Right cardiac atrium (tissue), 5 donors: ENCODE results near the gene CAPZB. TPM values are rescaled to one million over a fixed set of nuclear protein-coding genes. Genes with fewer than 3 reads are reported as not detected.
"Not testable (repeated sequence)": the region's sequence is repeated elsewhere in the genome, so short reads cannot be mapped to it uniquely, and the experiment has no call there.

Source experiments
- ATAC-seq, 2 donors: fragments of 200-7000 bp; cut with Tn5 transposase; one replicate each; pipeline versions ENCODE4 v1.8.0 to v1.9.1; 2020; ENCODE audit warnings: moderate library complexity in 2 of 2, mild to moderate bottlenecking in 1 of 2
- DNase-seq, 3 donors: peaks; one replicate each; pipeline ENCODE4 v3.0.0-alpha.2; 2020
- H3K27ac ChIP-seq: one replicate; pipeline ENCODE4 v1.5.1; 2013; ENCODE audit warnings: mild to moderate bottlenecking, low read length, control low read depth, moderate library complexity
- H3K27me3 ChIP-seq: one replicate; pipeline ENCODE4 v1.6.1; 2013; ENCODE audit not compliant: control insufficient read depth, insufficient read depth
- H3K4me1 ChIP-seq: one replicate; pipeline ENCODE4 v1.6.1; 2013; ENCODE audit warnings: low read length; ENCODE audit not compliant: control insufficient read depth, insufficient read depth
- H3K4me3 ChIP-seq: one replicate; pipeline ENCODE4 v1.5.1; 2013; ENCODE audit warnings: low read length, control low read depth
- H3K9me3 ChIP-seq: one replicate; pipeline ENCODE4 v1.6.1; 2013; ENCODE audit warnings: low read length; ENCODE audit not compliant: control insufficient read depth
- WGBS: extraction: QIAGEN DNeasy Blood & Tissue Kit; methylation state at CpG from one replicate; pipeline ENCODE4 v1.1.7; 2013; 5-methylcytosine and 5-hydroxymethylcytosine counted together
- intact Hi-C, 4 donors: fragments of 100-400 bp; cut with DNase I; formaldehyde crosslinking; loops; one replicate each; pipeline versions ENCODE4 v1.11.0 to v1.14.0; 2022 to 2023
- polyA plus RNA-seq: library from polyadenylated mRNA; stranded (reverse); fragments of 200-250 nt; gene quantifications from one replicate; pipeline ENCODE4 v1.2.3, GENCODE V29; 2013
- total RNA-seq, 4 donors: library from RNA; stranded (reverse); fragmentation: NEBNext Ultra II Directional; extraction: Animal tissue kit (Norgen Biotek cat#: 25700); gene quantifications; one replicate each; pipeline ENCODE4 v1.2.1, GENCODE V29; 2021
- donor health status: healthy with polysubstance abuse.
- donor health status: DM: no; HTN: yes; CAD: no.
- donor health status: DM: no; HTN: no; CAD: no.
- donor health status: DM: no; HTN: yes; CAD: no; lungs with severe emphysema.
- donor health status: DM: yes; HTN: yes; CAD: no.

Gene CAPZB
- total and polyA plus RNA-seq, 5 donors, result 226 to 255 (median 228) TPM

DNA sequence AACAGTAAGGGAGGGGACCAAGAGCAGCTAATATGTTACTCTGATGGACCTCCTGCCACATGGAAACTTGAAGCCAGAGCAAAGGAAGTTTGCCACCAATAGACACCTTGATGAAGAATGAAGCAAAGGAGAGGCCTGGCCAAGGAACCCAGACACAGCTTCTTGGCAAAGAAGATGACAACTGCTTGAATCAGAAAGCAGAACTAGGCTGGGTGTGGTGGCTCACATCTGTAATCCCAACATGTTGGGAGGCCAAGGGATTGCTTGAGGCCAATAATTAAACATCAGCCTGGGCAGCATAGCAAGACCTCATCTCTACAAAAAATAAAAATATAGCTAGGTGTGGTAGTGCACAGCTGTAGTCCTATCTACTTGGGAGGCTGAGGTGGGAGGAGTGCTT lies 31.7 kb upstream of the CAPZB start:
- Histone ChIP-seq H3K9me3 (no peaks in the 10 kb centered on the region), H3K4me3 (no peak overlapping the region), H3K4me1 (no peaks in the 10 kb centered on the region), H3K27ac (no peak overlapping the region), H3K27me3 (no peaks in the 10 kb centered on the region)
- intact Hi-C loops, result no loop called here
- ATAC-seq (no peak), DNase-seq (no peak)

DNA sequence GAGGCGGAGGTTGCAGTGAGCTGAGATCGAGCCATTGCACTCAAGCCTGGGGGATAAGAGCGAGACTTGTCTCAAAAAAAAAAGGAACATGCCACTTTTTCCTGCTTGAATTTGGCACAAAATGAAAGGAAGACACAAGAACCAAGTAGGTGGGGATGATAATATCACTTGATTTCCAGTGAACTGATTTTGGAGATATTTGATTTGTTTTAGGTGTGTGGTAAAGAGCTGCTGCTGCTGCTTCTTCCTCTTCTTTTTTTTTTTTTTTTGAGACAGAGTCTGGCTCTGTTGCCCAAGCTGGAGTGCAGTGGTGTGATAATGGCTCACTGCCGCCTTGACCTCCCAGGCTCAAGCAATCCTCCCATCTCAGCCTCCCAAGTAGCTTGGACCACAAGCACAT lies 29.9 kb upstream of the CAPZB start:
- Histone ChIP-seq H3K9me3 (no peaks in the 10 kb centered on the region), H3K27me3 (no peaks in the 10 kb centered on the region), H3K4me1 (no peaks in the 10 kb centered on the region), H3K4me3 (no peak overlapping the region), H3K27ac (no peak overlapping the region)
- 98% methylated on average over 4 of the region's 4 CpGs for WGBS
- DNase-seq (no peak), ATAC-seq (no peak)
- intact Hi-C loops, result no loop called here

DNA sequence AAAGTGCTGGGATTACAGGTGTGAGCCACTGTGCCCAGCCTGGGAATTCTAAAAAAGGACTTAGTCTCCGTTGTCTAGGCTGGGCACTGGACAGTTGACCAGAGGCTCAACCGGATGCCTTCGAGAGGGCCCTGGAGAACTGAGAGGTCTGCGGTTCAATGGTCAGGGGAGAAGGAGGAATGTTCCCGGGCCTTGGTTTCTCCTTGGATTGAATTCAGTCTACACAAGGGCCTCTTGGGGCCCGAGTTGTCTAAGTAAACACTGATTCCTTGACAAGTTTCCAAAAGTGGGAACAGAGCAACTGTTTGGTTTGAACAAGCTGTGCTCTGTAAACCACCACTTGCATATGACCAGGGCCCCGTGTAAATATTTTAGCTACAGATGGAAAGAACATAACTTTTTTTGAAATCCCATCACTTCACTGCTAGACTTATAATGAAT lies 29.1 kb upstream of the CAPZB start:
- H3K4me3 ChIP-seq, result no peak overlapping the region
- H3K27ac ChIP-seq, result peak overlapping the region; percentile 71
- no peaks in the 10 kb centered on the region for H3K4me1 ChIP-seq
- DNase-seq, result peak; percentile 30 to 72 (median 70)
- peak; percentile 74 to 90 for ATAC-seq
- no peaks in the 10 kb centered on the region for H3K27me3 ChIP-seq
- 61% methylated on average over 7 of the region's 7 CpGs for WGBS
- no peaks in the 10 kb centered on the region for H3K9me3 ChIP-seq
- intact Hi-C loops, result no loop called here

DNA sequence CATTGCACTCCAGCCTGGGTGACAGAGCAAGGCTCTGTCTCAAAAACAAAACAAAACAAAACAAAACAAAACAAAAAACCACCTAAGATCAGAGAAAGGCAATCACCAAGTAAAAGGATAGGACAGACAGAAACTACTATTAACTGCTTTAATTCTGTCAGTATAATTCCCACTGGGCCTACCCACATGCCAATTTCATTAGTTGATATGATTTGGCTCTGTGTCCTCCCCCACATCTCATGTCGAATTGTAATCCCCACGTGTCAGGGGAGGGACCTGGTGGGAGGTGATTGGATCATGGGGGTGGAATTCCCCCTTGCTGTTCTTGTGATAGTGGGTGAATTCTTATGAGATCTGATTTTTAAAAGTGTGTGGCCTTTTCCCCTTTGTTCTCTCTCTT lies 27.2 kb upstream of the CAPZB start:
- intact Hi-C loops, result no loop called here
- H3K4me1 ChIP-seq, result no peaks in the 10 kb centered on the region
- 35% methylated on average over 2 of the region's 2 CpGs for WGBS
- no peak overlapping the region for H3K4me3 ChIP-seq
- H3K27ac ChIP-seq, result no peak overlapping the region
- no peak for ATAC-seq
- no peaks in the 10 kb centered on the region for H3K27me3 ChIP-seq
- no peak for DNase-seq
- H3K9me3 ChIP-seq, result no peaks in the 10 kb centered on the region

DNA sequence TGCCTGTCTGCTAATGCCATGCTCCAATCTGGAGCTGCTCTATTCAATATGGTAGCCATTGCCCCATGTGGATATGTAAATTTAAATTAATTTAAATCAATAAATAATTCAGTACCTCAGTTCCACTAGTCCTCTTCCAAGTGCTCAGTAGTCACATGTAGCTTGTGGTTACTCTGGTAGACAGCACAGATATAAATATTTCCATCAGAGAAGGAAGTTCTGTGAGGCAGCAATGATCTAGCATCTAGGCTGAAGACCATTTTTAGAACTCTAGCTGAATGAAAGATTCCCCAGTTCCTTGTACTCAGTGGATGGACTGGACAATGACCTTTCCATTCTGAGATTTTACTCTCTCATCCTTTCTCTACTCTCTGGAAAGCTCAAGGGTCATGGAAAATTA lies 25.8 kb upstream of the CAPZB start:
- ATAC-seq (no peak), DNase-seq (no peak)
- no peaks in the 10 kb centered on the region for H3K27me3 ChIP-seq
- intact Hi-C loops, result no loop called here
- H3K27ac ChIP-seq, result no peak overlapping the region
- no peak overlapping the region for H3K4me3 ChIP-seq
- H3K9me3 ChIP-seq, result no peaks in the 10 kb centered on the region
- H3K4me1 ChIP-seq, result peaks cover 3% of the 10 kb centered on the region

DNA sequence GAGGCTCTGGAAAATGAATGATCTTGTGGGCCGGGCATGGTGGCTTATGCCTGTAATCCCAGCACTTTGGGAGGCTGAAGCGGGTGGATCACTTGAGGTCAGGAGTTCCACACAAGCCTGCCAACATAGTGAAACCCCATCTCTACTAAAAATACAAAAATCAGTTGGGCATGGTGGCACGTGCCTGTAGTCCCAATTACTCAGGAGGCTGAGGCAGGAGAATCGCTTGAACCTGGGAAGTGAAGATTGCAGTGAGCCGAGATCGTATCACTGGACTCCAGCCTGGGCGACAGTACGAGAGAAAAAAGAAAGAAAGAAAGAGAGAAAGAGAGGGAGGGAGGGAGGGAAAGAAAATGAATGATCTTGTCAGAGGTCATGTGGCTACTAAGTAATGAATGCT lies 24.3 kb upstream of the CAPZB start:
- 96% methylated on average over 8 of the region's 8 CpGs for WGBS
- H3K4me1 ChIP-seq, ATAC-seq, H3K27ac ChIP-seq, H3K9me3 ChIP-seq, H3K27me3 ChIP-seq, H3K4me3 ChIP-seq, DNase-seq, intact Hi-C loops: not testable (repeated sequence)

DNA sequence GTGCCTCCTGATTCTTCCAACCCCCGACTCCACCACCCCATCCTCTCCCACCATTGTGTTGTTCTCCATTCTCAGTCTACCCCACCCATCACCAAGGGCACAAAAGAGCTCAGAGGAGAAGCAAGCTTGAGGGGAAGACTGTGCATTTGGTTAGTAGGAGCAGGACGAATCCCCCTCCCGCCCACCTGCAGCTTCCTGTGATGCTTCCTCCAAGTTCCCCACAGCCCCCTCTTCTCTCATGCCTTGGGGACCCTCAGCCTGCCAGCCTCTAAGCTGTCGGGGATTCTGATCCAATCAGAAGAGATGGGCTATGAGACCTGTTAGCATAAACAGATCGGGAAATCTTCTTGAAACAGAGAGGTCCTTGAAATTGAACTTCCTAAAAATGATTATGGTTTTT lies 22.2 kb upstream of the CAPZB start:
- ATAC-seq (no peak), DNase-seq (peak in 1 of 3 donors; percentile 36)
- Histone ChIP-seq H3K27ac (no peak overlapping the region), H3K9me3 (no peaks in the 10 kb centered on the region), H3K4me1 (peaks cover 8% of the 10 kb centered on the region), H3K4me3 (no peak overlapping the region), H3K27me3 (no peaks in the 10 kb centered on the region)
- 72% methylated on average over 5 of the region's 5 CpGs for WGBS
- intact Hi-C loops, result no loop called here

DNA sequence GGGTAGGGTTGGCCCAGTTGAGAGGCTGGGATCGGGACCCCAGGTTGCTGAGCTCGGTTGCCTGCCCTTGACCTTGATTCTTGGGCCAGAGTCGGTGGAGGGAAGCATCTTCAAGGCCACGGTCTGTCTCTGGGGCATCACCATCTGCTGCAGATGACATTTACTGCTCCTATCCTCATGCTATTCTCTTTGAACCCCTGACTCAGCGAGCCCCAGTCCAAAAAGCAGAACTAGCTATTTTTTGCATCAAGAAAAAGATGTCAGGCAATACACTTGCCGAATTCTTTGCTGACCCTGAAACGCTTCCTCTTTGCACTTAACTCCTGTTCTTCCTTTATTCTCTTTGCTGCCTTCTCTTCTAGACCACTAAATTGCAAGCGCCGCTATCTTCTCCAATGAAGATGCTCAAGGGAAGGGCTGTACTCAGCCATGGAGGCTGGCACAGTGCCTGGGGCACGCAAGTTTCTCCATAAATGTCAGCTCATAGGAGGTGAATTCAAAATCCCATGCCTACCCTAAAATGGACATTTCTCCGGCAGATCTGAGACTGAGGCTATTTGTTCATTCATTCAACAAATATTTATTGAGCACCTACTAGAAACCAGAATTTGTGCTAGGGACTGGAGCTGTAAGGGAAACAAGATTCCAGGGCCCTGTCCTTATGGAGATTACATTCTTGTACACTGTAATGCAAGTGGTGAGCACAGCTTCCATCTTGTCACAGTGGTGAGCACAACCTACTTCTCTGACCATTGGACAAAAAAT lies 20.5 kb upstream of the CAPZB start:
- intact Hi-C loops, result no loop called here
- Histone ChIP-seq H3K4me1 (peaks cover 8% of the 10 kb centered on the region), H3K9me3 (no peaks in the 10 kb centered on the region), H3K4me3 (no peak overlapping the region), H3K27ac (peak overlapping the region; percentile 95), H3K27me3 (no peaks in the 10 kb centered on the region)
- 48% methylated on average over 11 of the region's 11 CpGs for WGBS
- ATAC-seq (peak in 1 of 2 donors; percentile 17), DNase-seq (peak; percentile 44 to 81 (median 78))

DNA sequence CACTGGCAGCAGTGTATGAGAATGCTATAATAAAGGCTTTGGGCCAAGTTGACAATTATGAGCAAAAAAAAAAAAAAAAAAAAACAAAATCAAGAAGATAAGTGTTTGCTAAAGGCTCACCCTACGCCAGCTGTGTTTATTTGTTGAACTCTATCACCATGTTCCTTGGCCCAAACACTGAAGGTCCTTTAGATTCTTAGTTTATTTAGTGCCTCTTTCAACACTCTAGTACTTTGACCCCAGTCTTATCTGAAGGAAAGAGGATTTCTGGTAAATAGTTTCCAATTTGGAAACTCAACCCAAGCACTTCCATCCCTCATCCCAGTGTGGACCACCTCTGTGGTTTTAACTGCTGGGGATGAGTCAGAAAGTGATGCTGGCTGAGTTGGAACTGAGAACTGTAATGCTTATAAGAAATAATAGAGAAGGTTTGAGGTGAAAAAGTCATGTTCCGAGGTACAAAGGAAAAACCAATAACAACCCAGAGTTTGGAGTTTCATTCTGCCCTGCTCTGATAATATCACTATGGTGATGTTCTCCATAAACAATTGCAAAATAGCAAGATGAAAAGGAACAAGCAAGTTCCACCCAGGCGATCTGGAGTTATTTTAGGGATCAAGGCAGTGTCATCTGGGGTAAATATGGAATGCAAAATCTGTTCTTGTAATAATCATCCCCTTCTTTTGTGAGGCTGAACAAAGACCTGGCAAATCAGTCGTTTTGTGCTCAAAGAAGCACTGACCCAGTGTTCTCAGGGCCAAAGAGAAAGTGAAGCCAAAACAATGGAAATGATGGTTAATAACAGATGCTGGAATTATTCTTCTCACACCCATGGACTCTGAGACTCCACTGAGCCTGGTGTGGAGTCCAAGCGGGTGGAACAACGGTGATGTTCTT lies 19.7 kb upstream of the CAPZB start:
- H3K4me3 ChIP-seq, result no peak overlapping the region

DNA sequence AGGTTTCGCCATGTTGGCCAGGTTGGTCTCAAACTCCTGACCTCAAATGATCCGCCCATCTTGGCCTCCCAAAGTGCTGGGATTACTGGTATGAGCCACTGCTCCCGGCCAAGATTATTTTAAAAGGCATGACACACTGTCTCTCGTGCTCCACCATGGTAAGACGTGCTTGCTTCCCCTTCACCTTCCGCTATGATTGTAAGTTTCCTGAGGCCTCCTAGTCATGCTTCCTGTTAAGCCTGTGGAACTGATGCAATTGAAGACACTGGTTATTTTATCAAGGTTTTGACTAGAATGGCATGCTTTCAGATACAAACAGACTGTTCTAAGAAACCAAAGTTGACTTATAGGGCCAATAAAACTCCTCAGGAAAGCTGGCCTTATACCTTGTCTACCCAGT lies 16.9 kb upstream of the CAPZB start:
- not testable (repeated sequence) for ATAC-seq, H3K27ac ChIP-seq
- WGBS, result 79% methylated on average over 6 of the region's 6 CpGs

More for the DNA sequence above, 19.7 kb upstream of the CAPZB start:
- 16% methylated on average over 6 of the region's 6 CpGs for WGBS
- intact Hi-C loops, result no loop called here
- Histone ChIP-seq H3K27ac (peak overlapping the region; percentile 95), H3K9me3 (no peaks in the 10 kb centered on the region), H3K4me1 (peaks cover 8% of the 10 kb centered on the region), H3K27me3 (no peaks in the 10 kb centered on the region)
- DNase-seq (no peak), ATAC-seq (peak; percentile 91)

DNA sequence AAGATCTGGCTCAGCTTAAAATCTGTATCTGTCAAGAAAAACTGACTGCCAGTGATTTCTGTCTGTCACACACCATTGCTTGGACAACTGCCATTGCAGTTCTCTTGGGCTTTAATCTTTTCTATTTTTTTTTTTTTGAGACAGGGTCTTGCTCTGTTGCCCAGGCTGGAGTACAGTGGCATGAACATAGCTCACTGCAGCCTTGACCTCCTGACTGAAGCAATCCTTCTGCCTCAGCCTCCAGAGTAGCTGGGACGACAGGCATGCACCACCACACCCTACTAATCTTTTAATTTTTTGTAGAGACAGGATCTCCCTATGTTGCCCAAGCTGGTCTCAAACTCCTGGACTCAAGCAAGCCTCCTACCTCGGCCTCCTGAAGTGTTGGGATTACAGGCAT lies 14.5 kb upstream of the CAPZB start:
- intact Hi-C loops, DNase-seq, H3K27ac ChIP-seq, ATAC-seq, H3K4me3 ChIP-seq, H3K9me3 ChIP-seq, H3K4me1 ChIP-seq, H3K27me3 ChIP-seq: not testable (repeated sequence)
- 91% methylated on average over 2 of the region's 2 CpGs for WGBS

More for the DNA sequence above, 16.9 kb upstream of the CAPZB start:
- intact Hi-C loops, H3K9me3 ChIP-seq, H3K4me1 ChIP-seq, H3K4me3 ChIP-seq, H3K27me3 ChIP-seq, DNase-seq: not testable (repeated sequence)
